ENCODE results near the gene TMED6.

GRCh38 chr16:69349536-69349935, 2.0 kb downstream of the TMED6 start:
- no peak for TF ChIP-seq POLR2A (IDR thresholded peaks at IDR 0.05; ENCODE audit: low read length)
- no peak for TF ChIP-seq GATA1 (IDR thresholded peaks at IDR 0.05; ENCODE audit: low read depth, low read length)
